PC-9 (cell line): ENCODE results near the gene DSG4.

Experiments used
- EZH2 ChIP-seq: fragments of 200-600 bp; sonication (generic); IDR thresholded peaks from 2 replicates; pipeline ENCODE4 v1.8.0; 2017; ENCODE audit warnings: antibody characterized with exemption, low read depth
- TF ChIP-seq, protein P1 (sequence below): fragments of 200-600 bp; sonication (generic); conservative IDR thresholded peaks from 2 replicates; pipeline ENCODE4 v1.6.1; 2017; ENCODE audit warnings: mixed run types, antibody characterized with exemption, mild to moderate bottlenecking, moderate library complexity

GRCh38 chr18:31438402-31438801 is 61.8 kb downstream of the DSG4 start:
- TF ChIP-seq, protein P1, sequence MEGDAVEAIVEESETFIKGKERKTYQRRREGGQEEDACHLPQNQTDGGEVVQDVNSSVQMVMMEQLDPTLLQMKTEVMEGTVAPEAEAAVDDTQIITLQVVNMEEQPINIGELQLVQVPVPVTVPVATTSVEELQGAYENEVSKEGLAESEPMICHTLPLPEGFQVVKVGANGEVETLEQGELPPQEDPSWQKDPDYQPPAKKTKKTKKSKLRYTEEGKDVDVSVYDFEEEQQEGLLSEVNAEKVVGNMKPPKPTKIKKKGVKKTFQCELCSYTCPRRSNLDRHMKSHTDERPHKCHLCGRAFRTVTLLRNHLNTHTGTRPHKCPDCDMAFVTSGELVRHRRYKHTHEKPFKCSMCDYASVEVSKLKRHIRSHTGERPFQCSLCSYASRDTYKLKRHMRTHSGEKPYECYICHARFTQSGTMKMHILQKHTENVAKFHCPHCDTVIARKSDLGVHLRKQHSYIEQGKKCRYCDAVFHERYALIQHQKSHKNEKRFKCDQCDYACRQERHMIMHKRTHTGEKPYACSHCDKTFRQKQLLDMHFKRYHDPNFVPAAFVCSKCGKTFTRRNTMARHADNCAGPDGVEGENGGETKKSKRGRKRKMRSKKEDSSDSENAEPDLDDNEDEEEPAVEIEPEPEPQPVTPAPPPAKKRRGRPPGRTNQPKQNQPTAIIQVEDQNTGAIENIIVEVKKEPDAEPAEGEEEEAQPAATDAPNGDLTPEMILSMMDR = no peak
- TF ChIP-seq EZH2 = no peak
